PC-3 (cell line): ENCODE results near the gene PARD6B.

ENCODE experiments used
- EZH2 ChIP-seq: fragments of 300-600 bp; sonication (generic); IDR thresholded peaks from one replicate; pipeline ENCODE4 v1.6.1; 2017; ENCODE audit warnings: antibody characterized with exemption, mild to moderate bottlenecking, low read length; ENCODE audit not compliant: unreplicated experiment
- EZH2phosphoT487 ChIP-seq: fragments of 300-600 bp; sonication (generic); IDR thresholded peaks from 2 replicates; pipeline ENCODE4 v1.6.1; 2018; ENCODE audit warnings: mild to moderate bottlenecking, antibody characterized with exemption, low read length, borderline replicate concordance
- TF ChIP-seq, protein P1 (sequence below): fragments of 300-600 bp; sonication (generic); conservative IDR thresholded peaks from 2 replicates; pipeline ENCODE4 v1.5.1; 2017; ENCODE audit warnings: antibody characterized with exemption, low read depth, mild to moderate bottlenecking, low read length

DNA sequence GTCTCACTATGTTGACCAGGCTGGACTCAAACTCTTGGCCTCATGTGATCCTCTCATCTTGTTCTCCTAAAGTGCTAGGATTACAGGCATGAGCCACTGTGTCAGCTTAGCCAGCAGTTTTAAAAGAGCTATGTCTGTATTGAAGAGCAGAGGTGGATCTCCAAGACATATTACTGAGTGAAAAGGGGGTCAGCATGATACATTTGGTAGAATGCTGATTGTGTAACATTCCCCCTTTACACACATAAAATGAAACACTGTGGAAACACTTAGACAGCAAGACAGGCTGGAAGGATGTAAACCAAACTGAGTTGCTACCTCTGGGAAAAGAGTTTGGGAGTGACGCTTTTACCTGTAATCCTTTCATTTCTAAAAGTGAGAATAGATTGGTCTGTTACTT lies 38.4 kb upstream of the PARD6B start:
- TF ChIP-seq, protein P1, sequence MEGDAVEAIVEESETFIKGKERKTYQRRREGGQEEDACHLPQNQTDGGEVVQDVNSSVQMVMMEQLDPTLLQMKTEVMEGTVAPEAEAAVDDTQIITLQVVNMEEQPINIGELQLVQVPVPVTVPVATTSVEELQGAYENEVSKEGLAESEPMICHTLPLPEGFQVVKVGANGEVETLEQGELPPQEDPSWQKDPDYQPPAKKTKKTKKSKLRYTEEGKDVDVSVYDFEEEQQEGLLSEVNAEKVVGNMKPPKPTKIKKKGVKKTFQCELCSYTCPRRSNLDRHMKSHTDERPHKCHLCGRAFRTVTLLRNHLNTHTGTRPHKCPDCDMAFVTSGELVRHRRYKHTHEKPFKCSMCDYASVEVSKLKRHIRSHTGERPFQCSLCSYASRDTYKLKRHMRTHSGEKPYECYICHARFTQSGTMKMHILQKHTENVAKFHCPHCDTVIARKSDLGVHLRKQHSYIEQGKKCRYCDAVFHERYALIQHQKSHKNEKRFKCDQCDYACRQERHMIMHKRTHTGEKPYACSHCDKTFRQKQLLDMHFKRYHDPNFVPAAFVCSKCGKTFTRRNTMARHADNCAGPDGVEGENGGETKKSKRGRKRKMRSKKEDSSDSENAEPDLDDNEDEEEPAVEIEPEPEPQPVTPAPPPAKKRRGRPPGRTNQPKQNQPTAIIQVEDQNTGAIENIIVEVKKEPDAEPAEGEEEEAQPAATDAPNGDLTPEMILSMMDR, result no peak
- no peak for TF ChIP-seq EZH2
- no peak for TF ChIP-seq EZH2phosphoT487
